NCI-H510A (cell line): Measurements from ENCODE around the gene AFF2.

ENCODE experiments used
- DNase-seq: peaks from one replicate; lab custom pipeline; 2025; lab: John Stamatoyannopoulos, UW

Gene AFF2

DNA sequence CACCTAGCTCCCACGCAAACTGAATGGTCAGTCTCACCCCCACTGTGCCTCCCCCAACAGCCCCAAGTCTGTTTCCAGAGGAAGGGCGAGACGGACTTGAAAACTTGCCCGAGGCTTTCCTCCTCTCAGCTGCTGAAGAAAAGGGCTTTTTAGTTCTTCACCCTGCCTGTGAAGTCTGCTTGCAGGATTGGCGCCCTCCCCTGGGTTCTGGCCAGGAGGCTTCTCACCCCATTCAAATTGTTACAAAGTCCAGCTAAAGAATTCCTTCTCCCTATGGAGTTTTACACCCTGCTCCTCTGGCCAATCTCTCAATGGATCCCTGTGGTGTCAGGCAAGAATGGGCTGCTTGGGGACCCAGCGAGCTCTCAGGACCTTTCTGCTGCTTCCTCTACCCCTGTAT, 241.0 kb downstream of the AFF2 start:
- DNase-seq = no peak

DNA sequence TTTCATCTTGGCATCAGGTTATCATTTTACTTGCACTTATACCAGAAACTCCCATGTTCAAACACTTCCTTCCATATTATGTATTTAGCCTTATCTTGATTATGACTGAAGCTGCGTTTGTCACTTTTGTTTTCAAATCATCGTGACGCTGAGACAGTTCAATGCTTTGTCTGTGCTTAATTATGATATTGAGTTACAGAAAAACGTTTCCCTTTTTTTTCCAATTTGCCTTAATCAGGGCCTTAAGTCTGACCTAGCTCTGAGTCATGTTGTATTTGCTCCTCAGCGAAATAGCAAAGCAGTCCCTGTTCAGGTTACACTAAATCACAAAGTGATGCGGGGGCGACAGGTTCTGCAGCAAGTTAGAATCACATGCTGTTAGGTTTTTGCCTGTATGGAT, 254.7 kb downstream of the AFF2 start:
- no peak for DNase-seq

DNA sequence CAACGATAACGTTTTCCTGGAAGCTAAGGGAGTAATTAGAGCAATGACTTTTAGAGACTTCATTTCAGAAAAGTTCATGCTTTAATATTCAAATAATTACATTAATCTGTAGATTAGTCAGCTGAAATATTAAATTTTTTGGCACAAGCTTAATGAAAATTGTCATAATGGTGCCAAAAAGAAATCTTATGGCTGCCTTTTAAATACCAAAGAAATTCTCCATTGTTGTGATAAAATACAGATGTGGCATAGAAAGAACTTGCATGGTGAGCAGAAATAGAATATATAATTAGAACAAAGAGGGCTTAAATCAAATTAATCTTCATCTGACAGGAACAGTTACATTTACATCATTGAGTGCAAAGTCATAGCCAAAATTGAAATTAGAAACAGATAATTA, 263.5 kb downstream of the AFF2 start:
- no peak for DNase-seq

DNA sequence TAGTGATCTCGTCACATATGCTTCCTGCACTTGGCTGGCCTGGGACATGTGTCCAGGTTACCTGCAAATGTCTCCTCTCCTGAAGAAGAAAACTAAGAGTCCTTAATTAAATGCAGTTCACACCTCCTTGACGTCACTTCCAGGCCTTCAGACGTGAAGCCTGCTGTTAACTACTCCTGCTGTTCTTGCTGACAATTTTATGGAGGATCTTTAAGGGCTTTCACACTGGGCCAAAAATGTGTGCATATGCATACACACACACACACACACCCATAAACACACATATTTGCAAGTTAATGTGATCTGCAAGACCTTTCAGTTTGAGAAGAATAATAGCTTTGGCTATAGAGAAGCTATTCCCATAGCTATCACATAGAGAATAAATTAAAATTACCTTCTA, 267.9 kb downstream of the AFF2 start:
- DNase-seq = no peak

DNA sequence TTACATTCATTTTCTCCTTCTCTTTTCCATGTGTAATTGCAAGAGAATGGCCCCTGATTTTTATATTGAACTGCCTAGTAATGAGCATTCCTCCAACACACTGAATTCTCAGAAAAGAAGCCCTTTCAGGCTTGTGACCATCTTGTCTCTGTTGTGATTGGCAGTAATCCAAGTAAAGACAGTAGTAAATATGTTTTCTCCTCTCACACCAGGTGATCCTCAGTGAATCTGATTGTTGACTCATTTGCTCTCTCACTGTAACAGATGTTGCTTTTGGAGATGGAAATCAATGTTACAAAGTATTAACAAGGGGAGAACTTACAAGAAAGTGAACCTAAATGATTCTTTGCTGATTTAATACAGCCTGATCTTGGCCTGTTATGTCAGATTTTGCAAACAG, 271.0 kb downstream of the AFF2 start:
- no peak for DNase-seq

DNA sequence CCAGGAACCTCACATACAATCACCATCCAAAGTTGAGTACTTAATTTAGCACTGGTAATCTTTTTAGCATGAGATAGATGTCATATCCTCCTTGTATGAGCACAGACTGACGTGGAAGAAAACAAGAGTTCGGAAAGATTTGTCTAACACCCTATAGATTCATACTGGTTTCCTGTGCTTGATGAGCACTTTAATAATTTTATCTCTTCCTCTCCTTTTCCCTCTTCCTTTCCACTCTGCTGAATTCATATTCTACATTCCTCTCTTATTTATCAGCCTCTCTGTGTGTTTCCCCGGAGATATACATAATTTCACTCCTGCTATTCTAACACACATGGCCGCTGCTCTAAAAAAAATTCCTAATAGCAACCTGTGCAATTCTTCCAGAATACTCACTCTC, 273.9 kb downstream of the AFF2 start:
- DNase-seq = no peak

DNA sequence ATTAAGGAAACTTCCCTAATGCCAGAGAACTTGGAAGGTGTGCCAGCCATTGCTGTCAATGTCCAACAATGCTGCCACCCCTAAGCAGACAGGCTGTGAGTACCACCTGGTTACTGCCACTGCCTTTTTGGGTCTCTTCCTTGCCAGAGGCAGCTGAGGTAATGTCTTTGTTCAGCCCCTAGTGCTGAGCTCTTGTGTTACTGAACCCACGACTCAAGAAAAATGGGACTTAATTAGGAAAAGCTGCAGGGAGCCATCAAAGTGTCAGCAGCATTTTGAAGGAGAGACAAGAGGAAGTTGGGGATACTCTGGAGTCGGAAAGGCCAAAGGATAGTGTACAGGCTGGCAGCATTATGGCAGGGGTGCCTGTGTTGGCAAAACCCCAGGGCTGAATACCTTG, 283.7 kb downstream of the AFF2 start:
- no peak for DNase-seq

DNA sequence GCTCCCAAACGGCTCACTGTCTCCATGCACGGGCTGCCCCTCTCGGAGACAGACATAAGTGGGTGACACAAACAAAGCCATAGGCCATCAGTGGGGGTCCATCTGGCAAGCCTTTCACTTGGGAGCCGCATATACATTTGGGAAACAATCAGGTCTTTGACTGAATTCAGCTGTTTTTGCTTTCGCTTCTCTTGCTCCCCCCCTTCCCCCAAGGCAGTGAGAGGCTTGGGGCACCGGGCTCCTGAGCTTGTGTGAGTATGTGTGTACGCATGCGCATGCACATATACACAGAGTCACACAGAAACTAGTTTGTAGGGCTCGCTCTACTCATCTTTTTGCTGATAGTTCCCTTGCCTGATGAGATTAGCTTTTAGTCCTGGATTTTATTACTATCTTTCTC, 284.4 kb downstream of the AFF2 start:
- DNase-seq = no peak

DNA sequence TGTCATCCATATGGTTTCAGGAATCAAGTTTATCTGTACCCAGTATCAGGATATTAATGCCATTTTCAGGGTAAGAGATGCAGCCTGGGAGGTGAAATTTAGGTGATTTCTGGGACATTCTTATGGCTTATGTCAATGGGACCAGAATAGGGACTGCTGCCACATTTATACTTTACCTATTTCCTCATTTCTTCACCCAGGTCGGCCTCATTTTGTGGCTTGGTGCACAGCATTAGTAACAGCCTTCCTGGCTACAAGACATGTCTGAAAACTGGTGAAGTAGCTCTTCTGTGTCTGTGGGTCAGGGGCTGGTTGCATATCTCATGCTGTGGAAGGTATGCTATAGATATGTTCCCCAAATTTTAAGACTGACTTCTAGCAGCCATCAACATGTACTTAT, 284.8 kb downstream of the AFF2 start:
- DNase-seq = no peak

DNA sequence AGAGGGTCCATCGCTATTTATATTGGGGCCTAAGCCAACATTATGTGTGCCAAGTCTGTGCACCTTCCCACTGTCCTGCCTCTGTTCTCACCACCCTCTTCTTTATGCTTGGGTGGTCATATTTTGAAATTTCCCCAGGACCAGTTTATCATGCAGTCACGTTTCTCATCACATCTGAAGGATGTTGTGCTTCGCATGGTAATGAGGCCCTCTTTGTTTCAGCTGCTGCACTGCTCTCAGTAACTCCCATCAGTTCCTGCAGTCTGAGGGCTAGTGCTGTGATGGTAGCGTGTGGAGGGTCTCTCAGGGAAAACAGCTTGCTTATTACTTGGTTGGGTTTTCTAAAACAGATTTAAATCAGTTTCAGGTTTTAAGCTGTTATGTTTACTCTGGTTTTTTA, 288.0 kb downstream of the AFF2 start:
- no peak for DNase-seq

DNA sequence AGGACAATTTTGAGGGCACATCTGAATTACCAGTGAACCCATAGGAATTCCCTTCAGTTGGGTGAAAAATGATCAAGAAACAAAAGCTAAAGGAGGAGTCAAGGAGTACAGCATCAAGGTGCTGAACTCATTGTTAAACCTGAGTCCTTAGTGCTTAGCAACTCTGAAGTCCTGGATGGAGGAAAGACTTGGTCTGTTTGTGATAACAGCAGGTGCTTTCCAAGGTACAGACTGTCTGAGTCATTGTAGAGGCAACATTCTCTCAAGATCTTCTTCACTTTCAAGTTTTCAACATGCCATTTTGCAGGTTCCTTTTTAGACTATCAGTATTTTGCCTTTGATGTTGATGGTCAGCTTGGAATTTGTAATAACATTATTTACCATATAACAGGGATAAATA, 293.9 kb downstream of the AFF2 start:
- no peak for DNase-seq

DNA sequence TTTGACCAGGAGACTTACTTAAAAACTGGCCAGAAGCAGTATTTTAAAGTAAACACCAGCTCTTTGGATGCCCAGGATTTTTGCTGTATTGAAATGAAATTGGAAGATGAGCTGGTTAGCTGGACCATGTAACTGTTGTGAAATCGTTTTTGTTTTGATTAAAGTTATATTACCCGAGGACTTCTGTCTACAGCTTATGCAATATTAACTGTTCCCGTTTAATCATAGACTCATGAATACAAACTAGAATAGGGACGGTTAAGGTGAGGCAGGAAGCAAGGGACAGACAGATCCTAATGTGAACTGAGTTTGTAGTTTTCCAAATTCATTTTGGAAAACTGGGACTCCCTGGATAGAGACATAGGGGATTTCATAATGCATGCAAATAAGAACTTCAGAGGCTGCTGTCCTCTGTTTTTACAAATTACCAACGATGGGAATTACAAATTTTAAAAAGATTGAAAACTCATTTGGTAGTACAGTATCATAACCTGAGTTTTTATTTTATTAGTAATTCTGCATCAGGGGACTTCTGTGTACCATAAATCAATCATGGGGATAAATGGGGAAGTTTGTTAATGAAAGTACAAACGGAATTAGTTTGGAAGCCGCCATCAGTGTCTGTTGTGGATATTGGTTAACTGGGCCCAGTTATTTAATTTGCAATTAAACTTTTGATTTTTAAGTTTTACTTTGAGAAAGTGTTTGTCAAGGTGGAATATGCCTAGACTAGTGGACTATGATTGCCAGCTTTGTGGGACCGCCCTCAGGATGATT, 304.4 kb downstream of the AFF2 start:
- no peak for DNase-seq

DNA sequence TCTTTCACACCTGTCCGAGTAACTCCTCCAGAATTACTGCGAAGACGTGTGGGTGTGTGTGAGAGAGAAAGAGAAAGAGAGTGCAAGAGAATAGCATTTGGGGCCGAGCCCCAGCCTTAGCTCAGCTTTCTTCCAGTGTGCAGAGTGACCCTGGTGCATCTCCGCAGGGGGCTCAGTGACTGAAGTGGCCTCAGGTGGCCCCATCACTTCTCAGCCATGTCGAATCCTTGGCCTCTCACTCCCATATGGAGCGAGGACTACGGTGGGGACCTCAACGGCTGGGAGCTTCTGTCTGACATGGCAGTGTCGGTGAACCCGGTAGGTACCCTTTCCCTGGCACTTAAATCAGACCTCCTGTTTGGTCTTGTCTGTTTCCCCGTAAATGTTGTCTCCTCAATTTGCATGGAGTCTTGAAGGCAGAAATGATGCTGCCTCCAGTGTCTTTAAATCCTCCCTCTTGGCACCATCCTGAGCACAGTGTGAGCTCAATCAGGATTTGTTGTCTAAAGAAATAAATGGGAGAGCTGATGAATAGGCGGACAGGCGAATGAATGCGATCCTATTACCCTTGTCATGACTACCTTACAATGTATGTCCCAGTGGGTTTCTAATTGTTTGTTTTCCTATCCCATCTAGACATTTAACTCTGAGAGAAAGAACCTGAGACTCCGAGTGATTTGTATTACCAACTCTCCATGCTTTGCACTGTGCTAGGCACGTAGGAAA, 305.9 kb downstream of the AFF2 start:
- no peak for DNase-seq

DNA sequence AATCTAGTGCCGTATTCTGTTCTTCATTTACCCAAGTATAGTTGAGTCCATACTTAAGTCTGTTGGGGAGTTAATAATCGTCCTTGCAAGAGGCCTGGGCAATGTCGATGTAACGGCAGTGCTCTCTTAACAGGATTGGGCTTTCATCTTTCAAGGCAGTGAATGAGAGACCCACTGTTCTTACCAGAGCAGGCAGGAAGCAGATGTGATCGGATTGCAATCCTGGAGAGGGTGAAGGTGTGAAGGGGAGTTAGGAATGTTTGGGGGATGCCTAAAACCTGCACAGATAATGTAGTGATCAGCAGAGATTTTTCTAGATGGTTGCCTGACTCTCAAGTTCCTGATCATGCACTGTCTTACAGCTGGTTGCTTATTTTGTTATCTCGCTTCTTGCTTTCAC, 308.4 kb downstream of the AFF2 start:
- DNase-seq = no peak

DNA sequence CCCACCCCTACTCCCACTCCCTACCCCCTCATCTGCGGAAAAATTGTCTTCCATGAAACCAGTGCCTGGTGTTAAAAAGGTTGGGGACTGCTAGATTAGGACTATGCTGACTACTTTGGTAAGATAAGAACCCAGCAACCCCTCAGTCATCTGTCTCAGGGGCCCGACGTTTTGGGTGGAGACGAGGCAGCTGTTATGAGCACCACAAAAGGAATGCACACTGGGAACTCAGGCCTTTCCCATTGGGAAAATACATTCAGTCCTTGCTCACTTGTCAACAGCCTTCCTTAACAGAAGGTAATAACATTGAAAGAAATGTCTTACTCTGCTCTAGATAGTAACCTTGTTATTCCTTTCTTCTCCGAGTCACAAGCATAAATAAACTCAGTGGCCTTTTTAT, 310.8 kb downstream of the AFF2 start:
- no peak for DNase-seq

DNA sequence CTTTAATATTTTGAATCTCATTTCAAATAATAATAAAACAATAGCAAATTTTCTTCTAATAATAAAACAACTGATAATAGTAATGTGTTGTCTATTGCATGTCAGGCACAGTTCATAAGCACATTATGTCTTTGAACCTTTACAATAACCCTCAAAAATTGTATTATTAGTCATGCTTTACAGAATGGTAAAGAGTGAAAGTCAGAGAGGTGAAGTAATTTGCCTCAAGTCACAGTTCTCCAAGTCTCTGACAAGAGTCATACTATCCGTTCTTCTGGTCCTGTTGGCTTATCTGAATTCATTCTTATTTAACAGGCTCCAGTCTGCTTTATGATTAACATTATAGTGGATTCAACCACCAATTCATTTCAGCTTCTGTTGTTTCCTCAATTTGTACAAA, 313.0 kb downstream of the AFF2 start:
- DNase-seq = no peak

DNA sequence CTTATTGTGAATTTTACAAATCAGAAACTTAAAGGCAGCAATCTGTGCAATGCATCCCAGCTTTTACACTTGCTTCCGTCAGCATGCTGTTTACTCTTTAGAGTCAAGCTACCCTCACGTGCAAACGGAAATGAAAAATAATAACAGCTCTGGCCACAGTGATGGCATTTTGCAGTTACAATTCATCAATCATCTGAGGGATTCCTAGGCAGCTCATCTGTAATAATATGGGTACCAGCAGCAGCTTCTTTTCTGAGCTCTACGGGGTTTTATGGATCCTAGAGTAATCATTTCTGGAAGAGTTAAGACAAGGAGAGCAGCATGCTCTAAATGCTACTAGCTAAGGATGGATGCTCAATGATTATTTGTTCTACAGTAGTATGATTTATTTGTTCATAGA, 313.6 kb downstream of the AFF2 start:
- no peak for DNase-seq

DNA sequence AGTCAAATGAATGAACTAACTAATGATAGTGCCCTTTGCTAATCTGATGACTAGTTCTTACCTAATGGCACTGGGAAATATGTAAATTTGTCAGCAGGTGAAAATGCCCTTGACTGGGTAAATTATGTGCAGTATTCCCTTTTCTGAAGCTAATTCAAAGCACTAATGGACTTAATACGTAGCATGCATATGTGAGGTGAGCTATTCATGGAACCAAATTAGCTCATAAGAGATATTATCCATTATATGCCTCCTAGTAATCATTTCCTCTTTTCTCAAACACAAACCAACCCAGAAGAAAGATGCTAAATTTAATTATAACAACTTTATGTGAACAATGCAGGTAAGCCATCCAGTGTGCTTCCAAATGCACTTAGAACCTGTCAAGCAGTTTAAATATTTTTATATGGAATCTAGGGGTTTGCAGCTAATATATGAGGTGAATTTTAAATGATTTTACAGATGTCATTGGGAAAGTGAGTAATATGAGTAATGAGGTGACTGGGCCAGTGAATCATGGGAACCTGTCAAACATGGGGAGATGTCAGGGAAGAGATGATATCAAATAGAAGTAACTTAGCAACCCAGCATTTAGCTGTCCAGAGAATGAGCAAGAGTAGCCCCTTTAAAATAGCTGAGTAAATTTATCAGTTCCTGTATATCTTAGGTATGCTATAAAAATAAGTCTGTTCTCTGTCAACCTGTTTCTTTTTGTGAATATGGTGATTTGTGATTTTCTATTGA, 315.0 kb downstream of the AFF2 start:
- DNase-seq = no peak

DNA sequence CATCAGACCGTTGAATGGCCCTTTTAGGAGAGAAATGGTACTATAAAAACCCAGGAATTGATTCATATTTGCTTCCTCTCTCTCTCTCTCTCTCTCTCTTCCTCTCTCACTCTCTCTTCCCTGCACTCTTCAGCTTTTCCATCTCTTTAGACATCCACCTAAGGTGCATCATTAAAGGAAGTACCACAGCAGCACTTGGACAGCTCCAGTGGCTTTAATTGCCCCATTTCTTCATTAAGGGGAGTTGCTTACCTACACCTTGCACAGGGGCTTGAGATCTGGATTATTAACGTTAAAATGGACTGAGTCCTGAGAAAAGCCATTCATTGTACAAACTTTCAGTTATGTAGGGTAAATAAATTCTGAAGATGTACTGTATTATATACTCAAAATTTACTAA, 323.6 kb downstream of the AFF2 start:
- no peak for DNase-seq

DNA sequence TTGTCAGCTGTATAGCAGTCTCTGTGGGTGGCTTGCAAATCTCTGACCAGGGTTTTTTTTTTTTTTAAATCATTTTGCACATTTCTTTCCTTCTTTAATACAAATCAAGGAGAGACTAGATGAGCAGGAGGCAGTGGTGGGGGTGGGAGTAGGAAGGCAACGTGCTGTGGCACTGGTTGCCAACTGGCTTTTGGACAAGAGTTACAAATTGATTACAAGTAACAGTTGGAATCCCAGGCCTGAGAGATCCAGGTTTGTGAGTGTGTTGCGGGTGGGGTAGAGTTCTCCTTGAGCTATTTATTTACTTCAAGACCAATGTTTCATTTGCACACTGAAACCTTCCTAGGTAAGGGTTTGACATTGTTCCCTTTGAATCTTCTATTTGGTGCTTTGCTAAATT, 325.3 kb downstream of the AFF2 start:
- no peak for DNase-seq

DNA sequence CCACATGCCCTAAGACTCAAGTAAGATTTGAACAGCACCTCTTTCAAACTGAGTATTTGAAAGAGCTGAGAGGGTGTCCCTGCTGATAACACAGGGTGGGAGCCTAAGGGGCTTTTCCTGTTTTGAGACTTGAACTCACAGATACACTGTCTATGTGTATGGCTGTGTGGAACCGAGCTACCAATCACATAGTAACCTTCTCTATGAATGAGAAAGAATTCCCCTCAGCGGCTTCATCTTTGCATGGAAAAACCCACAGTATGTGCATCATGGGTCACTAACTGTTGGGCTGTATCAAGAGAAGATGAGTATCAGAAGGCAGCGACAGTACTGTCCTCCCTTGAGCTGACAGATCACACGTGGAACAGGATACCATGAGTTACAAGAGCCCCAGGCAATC, 336.3 kb downstream of the AFF2 start:
- DNase-seq = no peak

DNA sequence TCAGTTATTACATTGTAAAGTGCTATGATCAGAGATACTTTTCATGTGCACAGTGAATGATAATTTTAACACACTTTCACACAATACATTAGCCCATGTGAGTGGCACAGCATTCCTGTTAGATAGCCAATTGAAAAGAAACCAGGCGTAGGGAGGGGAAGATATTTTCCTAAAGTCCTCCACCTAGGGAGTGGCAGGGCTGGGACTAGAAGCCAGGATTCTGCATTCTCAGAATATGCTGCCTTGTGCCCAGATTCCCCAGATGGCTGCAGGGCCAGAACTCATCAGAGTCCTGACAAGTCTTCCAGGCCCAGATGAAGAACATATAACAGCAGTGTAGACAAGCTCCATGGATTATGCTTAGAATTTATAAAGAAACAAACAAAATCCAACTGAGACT, 350.2 kb downstream of the AFF2 start:
- DNase-seq = no peak

DNA sequence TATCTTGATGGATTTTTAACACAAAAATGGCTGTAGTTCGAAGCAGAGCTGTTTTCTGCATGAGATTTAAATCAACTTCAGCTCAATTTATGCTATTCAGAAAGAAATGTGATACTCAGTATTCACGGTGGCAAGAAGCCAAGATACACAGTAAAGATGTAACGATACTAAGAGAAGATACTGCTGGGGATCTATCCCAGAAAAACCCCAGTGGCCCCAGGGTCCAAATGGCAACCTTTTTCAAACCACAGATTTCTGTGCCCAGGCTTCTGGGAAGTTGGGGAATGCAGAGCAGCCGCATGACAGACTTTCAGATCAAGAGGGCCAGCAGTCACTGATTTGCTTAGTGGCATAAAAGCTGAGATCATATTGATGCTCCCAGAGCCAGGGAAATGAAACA, 353.9 kb downstream of the AFF2 start:
- DNase-seq = no peak
